Tongue (tissue), 2 donors: ENCODE data around the gene ZNF134. TPM values are rescaled to one million over a fixed set of nuclear protein-coding genes. Genes with fewer than 3 reads are reported as not detected.

Experiments
- DNase-seq: peaks from one replicate; pipeline ENCODE4 v3.0.0-alpha.2; 2015
- total RNA-seq: library from RNA; depleted of rRNA; stranded (reverse); fragments of >200 nt; gene quantifications from one replicate; pipeline ENCODE4 v1.2.3, GENCODE V29; 2014

The ZNF134 gene
- total RNA-seq, 1 donor from 2014 or later = 23.3 TPM

- DNase-seq = no peak
Observed at GRCh38 chr19:57641715-57642234, 27.7 kb downstream of the ZNF134 start.

DNA sequence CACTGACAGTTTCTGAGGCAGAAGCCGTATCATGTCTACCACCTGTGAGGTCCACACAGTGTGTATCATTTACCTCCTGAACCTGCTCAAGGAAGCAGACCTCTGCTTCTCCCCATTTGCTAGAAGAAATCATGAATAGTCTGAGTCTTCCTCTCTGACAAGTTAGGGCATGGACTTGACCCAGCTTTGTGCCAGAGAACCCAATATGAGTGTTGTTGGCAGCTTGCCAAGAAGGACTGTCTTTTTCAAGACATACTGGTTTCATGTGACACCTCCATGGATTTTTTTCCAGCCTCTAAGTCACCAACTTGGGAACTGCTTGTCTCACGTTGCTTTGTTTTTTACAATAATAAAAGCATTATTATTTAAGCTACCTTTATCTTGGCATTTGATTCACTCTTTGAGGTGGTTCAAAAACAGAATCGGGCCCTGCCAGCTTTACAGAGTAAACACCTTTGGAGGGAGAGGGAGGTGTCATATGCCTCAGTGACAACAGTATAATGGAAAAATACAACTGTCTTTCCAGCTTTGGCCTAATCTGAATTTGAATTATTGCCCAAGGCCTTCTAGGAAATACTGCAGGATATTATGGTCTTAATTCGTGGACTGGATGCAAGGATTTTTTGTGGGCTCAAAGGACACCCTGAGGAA lies 28.5 kb downstream of the ZNF134 start:
- DNase-seq = peak; percentile 18

DNA sequence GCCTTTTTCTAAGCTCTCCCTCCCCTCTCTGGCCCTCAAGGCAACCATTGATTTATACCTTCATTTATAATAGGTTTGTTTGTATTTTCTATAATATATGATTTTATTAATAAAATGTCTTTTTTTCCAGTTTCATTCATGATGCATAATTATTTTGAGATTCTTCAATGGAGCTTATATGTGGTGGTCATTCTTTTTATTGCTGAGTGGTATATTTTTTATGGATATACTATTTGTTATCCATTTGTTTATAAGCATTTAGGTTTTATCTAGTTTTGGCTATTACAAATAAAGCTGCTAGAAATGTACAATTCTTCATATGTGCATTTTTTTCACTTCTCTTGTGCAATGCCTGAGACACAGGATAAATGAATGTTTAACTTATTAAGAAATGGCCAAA lies 29.7 kb downstream of the ZNF134 start:
- no peak for DNase-seq

- DNase-seq = peak; percentile 20
Observed at GRCh38 chr19:57648331-57649003, 34.4 kb downstream of the ZNF134 start.

DNA sequence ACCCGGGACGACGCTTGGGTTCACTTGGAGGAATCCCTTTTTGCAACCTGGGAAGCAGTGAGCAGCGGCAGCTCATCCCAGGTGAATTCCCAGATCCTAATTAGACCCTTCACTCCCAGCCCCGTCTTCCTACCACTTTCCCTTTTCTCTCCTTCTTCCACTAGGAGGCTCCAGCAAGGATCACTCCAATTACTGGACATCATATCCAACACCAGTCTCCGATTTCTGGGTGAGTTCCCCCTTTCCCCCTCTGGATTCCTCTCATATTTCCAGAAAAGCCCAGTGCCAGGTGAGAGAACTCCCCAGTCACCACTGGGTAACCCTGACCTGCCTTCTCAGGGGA lies 37.6 kb downstream of the ZNF134 start:
- no peak for DNase-seq

DNA sequence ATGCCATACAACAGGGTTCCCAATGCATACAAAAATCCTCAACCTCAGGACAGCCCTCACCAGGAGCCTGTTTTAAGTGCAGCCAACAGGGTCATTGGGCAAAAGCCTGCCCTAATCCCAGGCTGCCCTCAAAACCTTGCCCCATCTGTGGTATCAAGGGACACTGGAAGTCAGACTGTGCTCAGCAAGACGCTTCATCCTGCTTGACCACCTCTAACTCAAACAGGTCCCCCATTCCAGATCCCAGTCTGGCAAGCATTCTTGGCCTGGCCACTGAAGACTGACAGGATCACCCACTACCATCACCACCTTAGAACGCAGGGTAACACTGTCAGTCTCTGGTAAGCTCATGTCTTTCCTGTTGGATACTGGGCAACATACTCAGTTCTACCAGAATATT lies 39.6 kb downstream of the ZNF134 start:
- no peak for DNase-seq

- no peak for DNase-seq
Observed at GRCh38 chr19:57655443-57655842, 41.4 kb downstream of the ZNF134 start.

DNA sequence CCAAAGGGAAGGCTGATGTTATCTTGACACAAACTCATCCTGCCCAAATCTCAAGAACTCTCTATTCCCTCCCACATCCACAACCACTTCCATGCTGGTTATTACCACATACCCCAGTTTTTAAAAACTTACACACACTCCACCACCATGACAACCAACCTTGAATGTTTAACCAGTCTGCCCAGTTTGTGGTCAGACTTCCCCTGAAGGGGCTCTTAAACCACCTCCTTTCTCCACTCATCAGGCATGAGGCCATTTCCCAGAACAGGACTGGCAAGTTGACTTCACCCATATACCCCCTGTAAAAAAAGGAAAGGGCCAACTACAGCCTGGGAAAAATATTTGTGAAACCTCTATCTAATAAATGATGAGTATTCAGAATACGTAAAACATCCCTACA lies 42.3 kb downstream of the ZNF134 start:
- no peak for DNase-seq

DNA sequence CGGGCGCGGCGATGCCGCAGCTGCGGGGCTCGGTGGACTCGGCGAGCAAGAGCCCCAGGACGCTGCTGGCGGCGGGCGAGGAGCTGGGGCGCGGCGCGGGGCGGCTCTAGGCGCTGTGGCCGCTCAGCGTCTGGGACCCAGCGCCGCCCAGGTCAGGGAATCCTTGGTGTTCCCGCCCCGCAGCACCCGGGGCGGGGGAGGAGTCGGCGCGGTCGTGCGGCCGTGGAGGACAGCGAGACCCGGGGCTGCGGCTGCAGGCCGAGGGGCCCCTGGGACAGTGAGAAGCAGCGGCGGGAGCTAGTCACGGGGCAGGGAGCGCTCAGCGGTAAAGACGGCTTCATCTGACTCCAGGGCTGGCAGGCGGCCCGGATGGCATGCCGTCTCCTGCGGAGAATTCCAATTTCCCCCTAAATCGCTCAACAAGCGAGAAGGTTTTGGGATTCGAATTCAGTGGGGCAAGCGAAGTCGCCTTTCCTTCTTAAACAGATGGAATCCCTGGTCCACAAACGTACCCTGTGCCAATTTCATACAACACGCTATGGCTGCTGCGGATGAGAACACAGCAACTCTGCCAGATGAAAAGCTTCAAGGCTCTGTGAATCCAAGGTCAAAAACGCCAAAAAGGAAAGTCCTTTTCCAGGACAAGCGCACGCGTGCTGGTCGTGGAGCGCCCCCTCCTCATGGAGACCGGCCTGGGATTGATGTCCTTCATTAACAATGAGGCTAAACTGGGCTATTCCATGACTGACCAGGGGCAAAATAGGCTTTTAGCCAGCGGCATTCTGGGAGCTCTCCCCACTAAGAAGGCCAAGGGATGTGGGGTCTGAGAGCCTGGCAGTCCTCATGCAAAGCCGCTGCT lies 50.5 kb downstream of the ZNF134 start:
- DNase-seq = peak; percentile 72

DNA sequence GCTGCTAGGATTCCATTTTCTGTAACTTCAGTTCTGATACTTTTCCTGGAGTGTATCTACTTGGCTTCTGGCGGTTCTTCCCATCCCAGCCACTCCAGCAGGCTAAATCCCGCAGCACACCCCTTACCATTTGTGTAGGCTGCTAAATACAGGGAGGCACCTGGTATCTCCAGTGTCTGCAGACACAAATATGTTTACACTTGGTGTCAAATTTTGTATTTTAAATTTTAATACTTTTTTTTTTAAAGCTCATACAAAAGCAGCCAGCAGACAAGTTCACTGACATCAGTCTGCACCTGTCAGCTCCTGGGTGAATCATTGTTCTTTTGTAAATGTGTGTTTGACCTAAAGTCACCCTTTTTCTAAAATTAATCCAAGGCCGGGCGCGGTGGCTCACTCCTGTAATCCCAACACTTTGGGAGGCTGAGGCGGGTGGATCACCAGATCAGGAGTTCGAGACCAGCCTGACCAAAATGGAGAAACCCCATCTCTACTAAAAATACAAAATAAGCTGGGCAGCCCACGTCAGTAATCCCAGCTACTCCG lies 51.3 kb downstream of the ZNF134 start:
- peak; percentile 12 for DNase-seq

DNA sequence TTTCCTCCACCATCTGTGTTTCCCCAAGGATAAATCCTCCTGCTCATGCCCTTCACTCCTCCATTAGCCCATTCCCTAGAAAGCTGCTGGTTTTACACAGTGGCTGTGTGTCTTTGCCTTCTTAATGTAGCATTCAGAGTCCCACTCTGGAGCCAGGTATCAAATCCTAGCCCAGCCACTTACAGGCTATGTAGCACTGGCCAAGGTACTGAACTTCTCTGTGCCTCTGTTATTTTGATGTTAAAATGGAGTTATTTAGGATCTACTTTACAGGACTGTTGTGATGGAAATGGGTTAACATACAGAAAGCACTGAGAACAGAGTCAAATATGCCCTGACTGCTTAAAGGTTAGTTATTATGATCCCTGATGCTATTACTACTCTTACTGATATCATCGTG lies 53.2 kb downstream of the ZNF134 start:
- no peak for DNase-seq

DNA sequence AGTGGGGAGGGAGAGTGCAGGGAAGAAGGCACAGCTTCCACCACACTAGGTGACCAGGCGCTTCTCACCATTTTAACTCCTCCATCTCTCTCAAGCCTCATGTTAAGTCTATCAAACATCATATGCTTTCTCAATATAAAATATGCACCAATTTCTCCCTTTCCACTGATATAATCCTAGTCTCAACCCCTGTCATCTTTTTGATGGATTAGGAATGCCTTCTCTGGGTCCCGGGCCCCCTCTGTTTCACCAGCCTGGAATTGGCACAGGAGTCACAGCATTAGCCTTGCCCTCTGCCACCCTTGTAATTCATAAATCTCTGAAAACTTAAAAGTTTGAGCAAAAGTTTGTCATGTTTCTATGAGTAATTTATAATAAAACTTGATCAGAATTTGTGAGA lies 54.6 kb downstream of the ZNF134 start, which contains the start of gene ZSCAN4:
TSS of gene ZSCAN4 (plus strand) at position 301 of the 400 bp plus-strand sequence. CDS start 7,211 bp downstream, outside the sequence.
- DNase-seq = no peak

DNA sequence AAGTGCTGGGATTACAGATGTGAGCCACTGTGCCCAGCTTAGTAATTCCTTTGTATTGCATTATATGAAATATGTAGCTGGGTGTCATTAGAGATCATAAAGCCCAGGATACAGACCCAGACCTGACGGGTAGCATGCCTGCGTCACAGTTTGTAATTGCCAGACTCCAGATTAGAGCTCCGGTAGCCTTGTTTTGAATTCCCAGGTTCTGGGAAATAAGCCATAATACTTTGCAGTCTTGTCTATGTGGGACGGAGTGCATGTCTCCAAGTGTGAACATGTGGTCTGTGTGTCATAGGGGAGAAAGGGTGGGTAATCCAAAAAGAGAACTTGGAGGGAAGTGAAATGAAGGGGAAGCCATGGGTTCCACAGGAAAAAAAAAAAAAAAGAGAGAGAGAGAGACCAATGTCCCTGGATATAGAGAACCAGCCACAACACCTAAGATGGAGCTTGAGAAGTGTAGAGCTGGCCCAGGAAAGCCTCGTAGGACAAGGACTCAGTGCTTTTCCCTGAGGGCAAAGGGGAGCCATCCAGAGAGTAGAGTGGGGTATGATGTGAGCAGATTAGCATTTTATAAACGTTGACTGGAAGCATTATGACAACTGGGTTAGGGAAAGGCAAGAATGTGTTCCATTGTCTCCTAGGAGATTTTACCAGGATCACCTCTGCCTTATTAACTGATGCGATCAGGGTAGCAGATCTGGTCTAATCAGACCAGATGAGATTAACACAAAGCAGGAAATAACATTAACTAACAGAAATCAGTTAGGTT lies 57.3 kb downstream of the ZNF134 start:
- DNase-seq = no peak

- no peak for DNase-seq
Observed at GRCh38 chr19:57672466-57672865, 58.4 kb downstream of the ZNF134 start.

Other genes with a start within 250 kb of the ZNF134 start
- gene ZNF548, start 224.4 kb upstream of the ZNF134 start, total RNA-seq = 43.4 TPM
- gene ZNF17, start 203.1 kb upstream of the ZNF134 start, total RNA-seq = 22.5 TPM
- 15.8 TPM for gene ZNF749, start 178.9 kb upstream of the ZNF134 start, total RNA-seq
- gene VN1R1, start 157.1 kb upstream of the ZNF134 start, total RNA-seq = 1.2 TPM
- gene ZNF772, start 136.7 kb upstream of the ZNF134 start, total RNA-seq = 25.2 TPM
- 12.0 TPM for gene ZNF419, start 126.5 kb upstream of the ZNF134 start, total RNA-seq
- 34.7 TPM for gene ZNF773, start 114.3 kb upstream of the ZNF134 start, total RNA-seq
- 9.3 TPM for gene ZNF549, start 86.9 kb upstream of the ZNF134 start, total RNA-seq
- 15.1 TPM for gene ZNF550, start 54.4 kb upstream of the ZNF134 start, total RNA-seq
- gene ZNF416, start 35.3 kb upstream of the ZNF134 start, total RNA-seq = 5.4 TPM
- 11.2 TPM for gene ZIK1, start 30.1 kb upstream of the ZNF134 start, total RNA-seq
- 5.1 TPM for gene ZNF530, start 14.4 kb upstream of the ZNF134 start, total RNA-seq
- gene ZNF211, start 18.9 kb downstream of the ZNF134 start, total RNA-seq = 19.0 TPM
- gene ZSCAN4, start 54.7 kb downstream of the ZNF134 start, total RNA-seq = not detected
- 18.9 TPM for gene ZNF551, start 67.7 kb downstream of the ZNF134 start, total RNA-seq
- 13.1 TPM for gene ZNF154, start 95.0 kb downstream of the ZNF134 start, total RNA-seq
- gene ZNF671, start 113.4 kb downstream of the ZNF134 start, total RNA-seq = 8.4 TPM
- 22.4 TPM for gene ZNF776, start 132.6 kb downstream of the ZNF134 start, total RNA-seq
- gene ZNF586, start 155.4 kb downstream of the ZNF134 start, total RNA-seq = 29.4 TPM
- gene ZNF552, start 200.7 kb downstream of the ZNF134 start, total RNA-seq = 5.7 TPM
- 14.5 TPM for gene ZNF587B, start 216.1 kb downstream of the ZNF134 start, total RNA-seq
- 25.0 TPM for gene ZNF587, start 235.6 kb downstream of the ZNF134 start, total RNA-seq